NCI-H128 (cell line): Measurements from ENCODE around the gene CCN6.
A peak's percentile ranks its signal among the peaks of the same experiment; 100 is the strongest.
"Not testable (repeated sequence)": the region's sequence is repeated elsewhere in the genome, so short reads cannot be mapped to it uniquely, and the experiment has no call there.

Experiments used
- DNase-seq: peaks from one replicate; lab custom pipeline; 2025; ENCODE audit not compliant: unreplicated experiment; lab: John Stamatoyannopoulos, UW

CCN6 gene

DNA sequence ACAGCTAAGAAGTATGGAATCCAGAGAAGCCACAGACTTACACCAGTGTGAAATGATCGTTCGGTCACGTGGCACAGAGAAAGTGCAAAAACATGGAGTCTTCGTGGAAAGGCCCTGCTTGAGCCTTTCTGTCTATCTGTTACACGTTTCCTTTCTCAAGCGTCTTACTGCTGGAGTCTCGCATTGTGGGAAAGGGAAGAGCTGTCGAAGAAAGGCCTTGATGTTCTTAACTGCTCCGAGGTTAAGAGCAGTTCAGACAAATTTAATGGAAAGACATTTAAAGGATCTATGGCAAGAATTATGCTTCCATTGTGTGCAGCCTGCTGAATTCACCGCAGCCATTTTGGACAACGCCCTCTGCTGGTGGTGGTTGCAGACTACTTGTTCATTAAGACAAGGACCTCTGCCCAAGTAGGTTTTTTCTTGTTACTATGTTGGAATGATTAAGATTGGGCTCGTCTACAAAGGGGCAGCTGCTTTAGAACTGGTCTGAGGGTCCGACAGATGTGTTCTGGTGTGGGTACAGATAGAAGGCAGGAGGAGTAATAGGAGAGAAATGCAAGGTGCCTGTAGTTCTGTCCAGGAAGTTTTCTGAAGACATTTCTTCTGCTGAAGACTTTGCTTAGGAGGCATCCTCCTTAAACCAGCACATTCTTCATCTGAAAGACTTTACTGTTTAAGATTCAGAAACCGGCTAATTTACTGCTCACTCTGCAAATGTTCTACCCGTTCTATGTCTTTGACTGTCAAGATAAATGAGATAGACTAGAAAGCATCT lies 24.7 kb upstream of the CCN6 start:
- DNase-seq, result peak; percentile 9

DNA sequence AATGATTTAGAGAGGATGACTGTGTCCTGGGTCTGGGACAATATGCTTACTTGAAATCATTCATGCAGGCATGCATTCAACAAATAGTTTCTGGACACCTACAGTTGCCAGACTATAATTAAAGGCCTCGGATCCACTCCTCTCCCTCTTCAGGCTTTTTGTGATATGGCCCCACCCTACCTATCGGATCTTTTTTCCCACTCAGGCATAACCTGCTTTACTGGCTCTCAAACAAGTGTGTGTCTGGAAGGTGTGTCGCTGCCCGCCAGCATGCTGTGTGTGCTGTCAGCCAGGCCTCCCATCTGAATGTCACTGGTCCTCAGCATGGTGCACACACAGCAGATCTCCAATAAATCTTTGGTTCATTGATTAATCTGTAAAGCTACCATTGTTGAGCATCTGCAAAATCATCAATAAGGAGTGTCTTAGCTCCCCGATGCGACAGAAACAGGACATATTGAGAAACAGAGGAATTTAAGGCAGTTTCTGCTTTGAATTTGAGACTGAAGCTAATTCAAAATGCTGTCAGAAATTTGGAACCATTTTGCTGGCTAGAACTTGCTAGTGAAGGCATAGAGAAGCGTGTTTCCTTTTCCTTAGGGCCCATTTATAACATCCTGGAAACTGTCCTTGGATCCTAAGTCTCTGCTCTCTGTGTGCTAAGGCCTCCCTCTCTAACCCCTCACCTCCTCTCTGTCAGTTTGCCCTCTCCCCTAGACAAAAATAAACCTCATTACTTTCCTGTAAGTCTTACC lies 23.5 kb upstream of the CCN6 start:
- no peak for DNase-seq

DNA sequence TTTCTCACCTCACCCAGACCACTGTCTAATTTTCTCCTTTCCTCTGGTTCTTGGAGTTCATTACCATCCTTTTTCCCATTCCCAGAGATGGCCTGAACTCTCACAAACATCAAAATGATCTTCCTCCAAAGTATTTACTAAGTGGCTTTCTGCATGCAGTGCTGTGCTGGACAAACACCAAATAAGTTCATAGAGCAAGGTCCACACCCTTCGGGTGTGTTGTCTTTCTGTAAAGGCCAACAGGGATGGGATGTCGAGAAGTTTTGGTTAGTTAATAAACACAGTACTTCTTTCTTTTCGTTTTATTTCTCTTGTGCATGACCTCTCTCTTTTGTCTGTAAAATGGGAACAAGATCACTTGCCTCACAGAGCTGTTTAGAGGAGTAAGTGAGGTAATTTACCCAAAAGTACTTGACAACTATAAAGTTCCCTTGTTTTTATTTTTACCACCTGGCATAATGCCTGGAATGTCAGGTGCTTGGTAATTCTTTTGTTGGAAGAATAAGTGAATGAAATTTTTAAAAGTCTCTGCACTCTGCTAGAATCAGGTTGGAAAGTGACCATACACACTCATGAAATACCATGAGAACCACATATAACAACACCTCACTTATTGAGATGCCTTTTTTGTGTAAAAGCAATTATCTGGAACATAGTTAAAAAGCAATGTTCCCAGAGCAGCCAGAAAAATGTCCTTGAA lies 22.8 kb upstream of the CCN6 start:
- peak; percentile 4 for DNase-seq

DNA sequence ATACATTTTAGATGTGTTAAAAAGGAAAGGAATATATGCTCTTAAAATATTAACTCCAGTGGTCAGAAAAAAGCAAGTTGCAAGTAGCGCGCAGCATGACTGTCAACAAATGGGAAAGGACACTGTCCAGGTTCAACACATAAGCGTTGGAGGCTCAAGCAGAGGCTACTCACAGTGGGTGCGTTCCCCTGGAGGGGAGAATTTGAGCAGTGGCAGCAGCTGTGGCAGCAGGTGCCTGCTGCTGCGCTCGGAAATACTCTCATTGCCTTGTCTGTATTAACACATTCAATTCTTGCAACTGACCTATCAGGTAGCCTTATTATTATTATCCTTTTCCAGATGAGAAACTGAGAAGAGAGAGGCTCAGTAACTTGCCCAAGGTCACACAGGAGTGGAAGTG lies 21.9 kb upstream of the CCN6 start:
- no peak for DNase-seq

DNA sequence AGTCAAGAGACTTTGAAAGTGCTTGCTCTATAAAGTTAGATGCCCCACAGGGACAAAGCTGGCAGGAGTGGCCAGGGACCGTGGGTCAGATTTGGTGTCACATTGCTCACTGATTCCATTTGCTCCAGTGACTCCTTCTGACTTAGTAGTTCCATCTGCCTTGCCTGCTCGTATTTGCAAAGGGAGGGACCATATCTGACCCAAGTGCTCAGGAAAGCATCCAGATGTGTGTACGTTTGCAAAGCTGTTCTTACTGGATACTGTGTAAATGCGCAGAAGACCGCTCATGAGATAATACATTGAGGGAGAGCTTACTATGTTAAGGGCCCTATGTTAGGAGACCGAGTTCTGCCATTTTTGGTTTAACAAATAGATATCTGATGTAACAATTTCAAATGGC lies 21.2 kb upstream of the CCN6 start:
- no peak for DNase-seq

DNA sequence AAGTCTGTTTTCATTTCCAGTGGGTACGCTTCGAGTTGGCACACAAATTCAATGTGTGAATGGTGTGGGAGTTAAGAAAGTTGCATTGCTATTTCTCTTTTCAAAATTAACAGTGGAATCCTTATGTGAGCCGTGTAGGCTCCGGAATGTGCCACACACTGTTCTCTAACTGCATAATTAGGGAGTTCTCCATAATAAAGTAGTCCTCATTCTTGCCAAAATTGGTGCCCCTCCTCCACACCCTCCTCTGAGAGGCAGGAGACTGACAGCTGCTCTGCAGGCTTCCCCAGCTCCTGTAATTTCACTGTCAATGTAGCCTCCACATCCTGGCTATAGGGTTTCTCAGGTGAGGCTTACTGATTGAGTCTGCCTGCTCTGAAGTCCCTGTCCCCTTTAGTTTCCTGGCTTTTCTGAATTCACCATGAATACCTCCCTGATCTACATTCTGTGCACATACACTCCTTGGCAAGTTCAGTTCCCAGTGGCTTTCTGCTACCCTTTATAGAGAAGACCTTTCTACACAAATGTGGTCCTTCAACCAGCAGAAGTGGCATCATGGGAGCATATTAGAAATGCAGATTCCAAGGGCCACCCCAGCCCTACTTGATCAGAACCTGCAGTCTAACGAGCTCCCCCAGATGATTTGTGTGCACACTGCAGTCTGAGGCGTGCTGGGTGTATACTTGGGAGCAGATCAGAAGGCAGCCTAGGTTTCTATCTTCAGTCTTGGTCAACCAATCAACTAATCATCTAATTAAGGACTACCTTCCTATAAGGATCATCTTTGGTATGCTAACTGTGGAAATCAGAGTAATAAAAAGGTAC lies 19.9 kb upstream of the CCN6 start:
- DNase-seq, result no peak

DNA sequence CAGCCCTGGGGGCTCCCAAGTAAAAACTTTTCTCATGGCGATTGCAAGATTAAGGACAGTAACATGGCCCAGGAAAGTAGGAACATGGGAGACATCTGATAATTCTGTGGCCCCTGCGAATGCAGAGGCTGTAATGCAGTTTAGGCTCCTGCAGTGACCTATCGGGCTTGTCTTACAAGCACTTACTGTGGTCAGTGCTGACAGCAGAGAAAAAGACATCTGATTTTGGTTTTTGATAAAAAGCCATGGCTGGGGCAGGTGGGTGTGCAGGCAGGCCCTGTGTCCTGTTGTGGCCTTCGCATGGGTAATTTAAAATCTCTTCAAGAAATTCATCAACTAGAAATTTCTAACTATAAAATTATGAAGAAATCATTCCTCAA lies 19.3 kb upstream of the CCN6 start:
- DNase-seq, result no peak

DNA sequence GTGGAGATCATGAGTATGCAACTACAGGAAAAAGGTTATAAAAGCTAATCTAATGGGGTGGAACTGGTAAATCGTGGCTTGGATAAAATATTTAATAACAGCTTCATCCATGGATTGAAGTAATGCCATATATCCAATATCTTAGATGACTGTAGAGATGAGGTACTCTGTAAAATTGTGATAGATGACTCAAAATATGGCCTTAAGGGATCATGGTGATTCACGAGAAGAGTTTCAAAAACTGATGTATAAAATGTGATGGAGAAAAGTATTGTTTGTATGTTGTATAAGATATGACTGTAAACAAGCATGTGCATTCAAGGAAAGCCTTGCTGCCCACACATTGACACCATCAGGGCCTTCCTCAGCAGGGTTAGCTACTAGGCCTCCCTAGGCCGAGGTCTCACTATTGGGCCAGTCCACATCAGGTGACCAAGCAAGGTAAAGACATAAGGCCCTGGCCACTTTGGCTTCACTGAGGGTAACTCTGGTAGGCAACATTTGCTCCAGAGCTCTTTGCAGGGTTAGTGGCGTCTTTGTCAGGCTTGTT lies 17.7 kb upstream of the CCN6 start:
- DNase-seq, result no peak

DNA sequence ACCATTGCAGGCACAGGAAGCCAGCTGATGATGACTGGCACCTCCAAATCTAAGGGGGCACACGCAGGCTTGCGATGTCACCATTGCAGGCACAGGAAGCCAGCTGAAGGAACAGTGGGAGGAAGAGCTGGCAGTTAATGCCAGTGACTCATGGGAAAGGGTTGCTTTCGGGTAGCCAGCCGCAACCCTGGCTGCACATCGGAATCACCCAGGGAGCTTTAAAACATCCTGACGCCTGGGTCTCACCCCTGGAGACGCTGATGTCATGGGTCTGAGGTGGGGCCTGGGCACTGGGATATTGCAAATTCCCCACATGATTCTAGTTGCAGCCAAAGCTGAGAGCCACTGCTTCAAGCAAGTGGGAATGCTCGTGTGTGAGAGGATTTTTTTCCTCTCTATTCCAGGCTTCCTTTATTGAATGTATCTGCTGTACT lies 16.1 kb upstream of the CCN6 start:
- no peak for DNase-seq

DNA sequence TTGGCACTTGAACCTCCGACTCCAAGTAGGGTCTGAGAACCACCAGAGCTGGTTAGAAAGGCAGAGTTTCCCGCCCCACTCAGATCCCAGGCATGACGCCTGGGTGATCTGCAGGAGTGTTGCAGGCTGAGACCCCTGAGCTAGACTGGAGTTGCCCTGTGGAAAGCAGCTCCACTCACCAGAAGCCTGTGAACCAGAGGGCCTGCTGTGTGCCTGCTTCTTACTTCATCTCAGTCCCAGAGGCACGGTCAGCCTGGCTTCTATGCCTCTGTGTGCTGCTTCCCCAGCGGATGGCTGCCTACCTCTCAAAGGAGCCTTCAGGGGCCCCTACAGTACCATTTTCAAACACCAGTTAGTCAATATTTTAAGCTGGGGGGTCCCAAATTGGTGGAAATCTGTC lies 15.6 kb upstream of the CCN6 start:
- DNase-seq, result no peak

DNA sequence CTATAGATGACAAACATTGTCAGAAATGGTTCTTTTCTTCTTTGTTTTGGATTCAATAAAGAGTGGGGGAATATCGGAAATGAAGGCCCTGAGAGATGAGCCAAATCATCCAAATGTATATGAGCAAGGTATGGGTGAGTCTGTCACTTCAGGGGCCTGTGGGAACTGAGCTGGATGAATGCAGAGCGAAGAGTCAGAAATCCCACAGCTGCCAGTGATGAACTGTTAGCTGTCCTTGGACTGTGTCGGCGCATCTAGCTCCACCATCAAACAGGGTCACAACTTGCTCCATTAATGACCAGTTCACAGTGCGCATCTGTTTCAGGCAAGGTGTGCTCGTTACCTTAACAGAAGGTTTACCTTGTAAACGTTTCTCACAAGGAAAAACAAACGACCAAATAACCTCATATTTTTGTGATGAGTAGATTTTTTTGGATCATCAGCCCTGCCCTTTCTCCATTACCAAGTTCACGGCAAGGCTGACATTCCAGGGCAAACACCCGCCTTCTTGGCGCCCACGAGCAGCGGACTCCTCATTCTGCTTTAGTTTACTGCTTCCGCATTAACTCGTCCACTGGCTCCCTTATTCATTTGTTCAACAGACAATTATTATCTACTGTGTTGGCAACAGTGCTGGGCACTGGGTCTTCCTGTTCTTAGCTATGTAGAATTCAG lies 15.0 kb upstream of the CCN6 start:
- DNase-seq, result no peak

DNA sequence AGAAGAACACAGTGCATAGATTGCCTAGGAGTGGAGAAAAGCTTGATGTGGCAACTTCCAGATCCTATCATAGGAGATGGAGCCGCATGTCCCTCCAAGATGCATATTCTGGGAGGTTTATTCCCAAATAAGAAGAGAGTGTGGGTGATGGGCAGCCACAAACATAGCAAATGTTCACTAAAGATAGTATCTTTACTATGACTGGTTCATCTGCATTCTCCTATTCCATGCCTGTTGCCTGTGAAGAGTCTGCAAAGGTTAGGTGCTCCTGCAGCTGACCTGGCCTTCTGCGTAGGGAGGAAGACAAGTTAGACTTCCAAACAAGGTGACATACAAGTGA lies 14.5 kb upstream of the CCN6 start:
- DNase-seq, result no peak

DNA sequence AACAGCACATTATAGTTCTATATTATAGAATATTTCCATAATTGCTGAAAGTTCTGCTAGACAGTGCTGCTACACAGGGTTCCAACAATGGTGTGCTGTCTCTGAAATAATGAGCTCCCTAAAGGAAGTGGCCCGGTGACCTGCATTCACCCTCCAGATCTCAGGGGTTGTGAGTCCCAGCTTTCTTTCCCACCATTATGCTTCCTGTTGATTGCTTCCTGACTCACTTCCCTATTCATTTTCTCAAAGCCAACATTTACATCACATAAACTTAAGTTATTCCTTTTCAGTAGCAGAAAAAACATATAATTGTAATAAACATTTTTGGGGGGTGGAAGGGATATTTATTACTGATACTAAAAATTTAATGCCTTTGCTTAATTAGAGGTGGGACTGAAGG lies 12.9 kb upstream of the CCN6 start:
- DNase-seq, result no peak

DNA sequence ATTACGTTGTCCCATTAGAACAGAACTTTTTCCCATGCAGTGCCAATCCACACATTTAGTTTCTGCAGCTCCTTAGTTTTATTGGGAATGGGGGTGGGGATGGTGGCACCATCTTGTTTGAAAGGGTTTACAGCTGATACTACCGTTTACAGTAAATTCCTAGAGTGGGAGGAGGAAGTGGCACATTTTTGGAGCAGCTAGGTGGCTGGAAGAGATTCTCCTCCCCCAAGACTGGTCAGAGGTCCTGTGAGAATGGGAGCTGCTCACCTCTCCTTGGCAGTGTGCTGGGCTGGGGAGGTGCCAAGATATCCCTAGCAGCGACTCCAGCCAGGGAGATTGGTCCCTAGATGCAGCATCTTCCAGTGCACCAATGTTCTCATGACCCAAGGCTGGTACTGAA lies 12.4 kb upstream of the CCN6 start:
- no peak for DNase-seq

DNA sequence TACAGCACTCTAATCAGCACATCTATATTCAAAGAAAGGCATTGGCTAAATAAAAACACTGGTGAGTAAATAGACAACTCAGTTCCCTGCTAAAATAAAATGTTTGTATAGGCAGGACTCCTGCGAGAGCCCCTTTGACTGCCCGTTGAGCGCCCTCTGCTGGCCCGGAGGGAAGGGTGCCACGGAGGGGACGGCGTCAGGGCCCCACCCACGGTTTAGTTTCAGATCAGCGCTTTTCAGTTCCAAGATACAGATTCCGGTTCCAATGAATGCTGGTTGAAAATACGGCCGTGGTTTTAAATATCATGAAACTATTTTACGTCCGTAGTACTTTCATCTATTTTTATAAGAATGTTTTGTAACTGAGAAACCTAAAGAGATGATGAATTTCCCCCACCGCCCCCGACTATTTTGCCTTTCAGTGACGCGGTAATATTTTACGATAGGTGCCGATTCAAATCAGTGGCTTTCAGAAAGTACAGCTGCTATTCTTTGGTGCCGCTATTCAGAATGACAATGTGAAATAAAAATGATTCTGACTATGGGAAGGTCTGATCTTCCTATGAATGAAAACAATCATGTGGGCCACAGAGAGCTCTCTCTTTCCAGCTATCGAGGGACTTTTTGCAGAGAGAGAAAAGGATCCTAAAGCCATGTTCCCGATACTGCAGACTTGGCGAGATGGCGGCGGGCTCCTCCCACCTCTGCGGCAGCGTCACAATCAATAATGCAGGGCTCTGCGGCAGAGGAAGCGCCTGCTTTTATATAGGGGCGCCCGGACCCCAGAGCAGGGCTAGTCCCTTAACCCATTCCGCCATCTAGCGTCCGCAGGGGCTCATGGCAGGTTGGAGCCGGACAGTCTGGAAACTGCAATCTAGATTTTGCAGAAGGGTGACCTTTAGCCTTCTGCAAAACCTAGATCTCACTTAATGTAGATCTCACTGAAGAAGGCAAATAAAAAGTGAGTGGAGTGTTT lies 10.6 kb upstream of the CCN6 start:
- peak; percentile 88 for DNase-seq

DNA sequence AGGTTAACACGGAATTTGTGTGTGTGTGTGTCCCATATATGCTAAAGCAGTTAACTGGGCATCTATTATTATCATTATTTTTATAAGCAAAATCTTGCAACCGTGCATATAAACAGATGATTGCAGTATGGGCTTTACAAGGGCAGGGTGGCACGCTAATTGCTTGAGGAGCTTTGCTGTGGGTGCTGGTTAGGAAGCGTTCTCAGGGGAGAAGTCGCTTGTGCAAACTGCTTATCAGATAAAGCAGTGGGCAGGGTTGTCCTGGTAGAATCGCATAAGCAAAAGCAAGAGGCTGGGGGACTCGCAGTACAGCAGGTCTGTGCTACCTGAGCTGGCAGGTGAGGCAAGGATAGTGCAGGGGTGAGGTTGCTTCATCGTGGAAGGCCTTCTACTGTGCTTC lies 9.7 kb upstream of the CCN6 start:
- no peak for DNase-seq

DNA sequence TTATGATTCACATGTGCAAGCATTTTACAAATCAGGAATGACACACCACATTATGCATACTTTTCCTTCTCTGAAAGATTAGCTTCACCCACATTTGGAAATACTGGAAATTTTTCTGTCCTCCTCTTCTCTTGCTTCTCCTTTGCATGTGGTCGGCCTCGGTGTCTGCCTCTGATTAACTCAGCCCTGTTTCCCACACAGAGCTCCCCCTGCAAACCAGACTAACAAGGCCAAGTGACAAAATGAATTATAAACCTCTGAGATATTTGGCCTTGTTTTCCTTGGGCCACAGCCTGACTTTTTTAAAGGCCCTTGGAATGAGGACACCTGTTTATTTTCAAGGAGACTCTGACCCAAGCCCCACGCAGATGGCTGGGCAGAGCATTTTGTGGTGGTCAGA lies 9.0 kb upstream of the CCN6 start:
- DNase-seq, result no peak

DNA sequence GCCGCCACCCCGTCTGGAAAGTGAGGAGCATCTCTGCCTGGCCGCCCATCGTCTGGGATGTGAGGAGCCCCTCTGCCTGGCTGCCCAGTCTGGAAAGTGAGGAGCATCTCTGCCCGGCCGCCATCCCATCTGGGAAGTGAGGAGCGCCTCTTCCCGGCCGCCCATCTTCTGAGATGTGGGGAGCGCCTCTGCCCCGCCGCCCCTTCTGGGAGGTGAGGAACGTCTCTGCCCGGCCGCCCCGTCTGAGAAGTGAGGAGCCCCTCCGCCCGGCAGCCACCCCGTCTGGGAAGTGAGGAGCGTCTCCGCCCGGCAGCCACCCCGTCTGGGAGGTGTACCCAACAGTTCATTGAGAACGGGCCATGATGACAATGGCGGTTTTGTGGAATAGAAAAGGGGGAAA lies 6.4 kb upstream of the CCN6 start:
- not testable (repeated sequence) for DNase-seq

DNA sequence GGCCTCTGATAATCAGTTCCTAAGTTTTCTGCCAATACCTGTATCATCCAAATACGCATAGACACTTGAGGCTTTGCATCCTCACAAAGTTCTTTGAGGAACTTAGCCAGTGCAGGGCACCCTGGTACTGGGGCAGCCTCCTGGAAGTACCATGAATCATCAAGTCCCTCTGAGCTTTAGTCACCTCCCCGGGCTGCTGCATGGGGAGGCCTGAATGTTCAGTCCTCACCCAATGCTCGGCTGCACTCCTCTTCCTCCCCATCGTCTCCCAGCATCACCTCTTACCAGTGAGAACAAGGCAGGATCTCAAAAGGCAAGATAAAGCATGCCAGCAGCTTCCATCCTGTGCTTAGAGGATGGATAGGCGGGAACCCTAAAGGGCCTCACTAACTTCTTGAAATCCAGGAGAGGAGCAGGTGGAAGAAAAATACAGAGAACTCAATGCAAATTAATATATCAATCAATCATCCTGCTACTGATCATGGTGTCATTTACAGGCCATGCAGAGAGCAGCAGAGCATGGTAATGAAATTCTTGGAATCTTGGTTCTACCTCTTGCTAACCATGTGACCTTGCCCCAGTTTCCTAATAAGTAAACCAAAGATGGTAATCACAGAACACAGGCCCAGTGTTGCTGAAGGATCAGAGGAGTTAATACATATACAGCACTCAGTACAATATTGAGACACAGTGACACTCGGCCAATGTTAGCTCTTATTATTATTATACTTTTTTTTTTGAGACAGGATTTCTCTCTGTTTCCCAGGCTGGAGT lies 4.7 kb upstream of the CCN6 start:
- DNase-seq, result no peak
